HK-2 (cell line): ENCODE data around the gene ANKRD23.

Source experiments
- DNase-seq: peaks from one replicate; pipeline ENCODE4 v3.0.0-alpha.2; 2018; ENCODE audit not compliant: unreplicated experiment

ANKRD23 gene

DNA sequence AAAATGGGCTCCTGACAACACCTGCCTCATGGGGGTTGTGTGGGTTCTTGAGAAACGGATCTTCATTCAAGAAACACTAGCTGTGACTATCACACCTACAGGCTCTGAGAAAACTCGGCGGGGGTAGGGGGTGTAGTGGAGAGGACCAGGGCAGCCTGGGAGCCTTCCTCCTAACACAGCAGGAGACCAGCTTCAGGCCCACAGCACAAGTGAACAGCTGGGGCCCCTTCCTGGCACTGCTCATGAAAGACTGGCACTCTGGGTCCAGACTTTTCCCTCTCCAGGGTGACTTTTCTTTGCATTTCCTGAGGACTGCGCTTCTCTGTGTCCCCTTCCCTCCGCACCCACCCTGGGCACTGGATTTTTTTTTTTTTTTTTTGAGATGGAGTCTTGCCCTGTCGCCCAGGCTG, 33.2 kb upstream of the ANKRD23 start:
- DNase-seq = no peak

DNA sequence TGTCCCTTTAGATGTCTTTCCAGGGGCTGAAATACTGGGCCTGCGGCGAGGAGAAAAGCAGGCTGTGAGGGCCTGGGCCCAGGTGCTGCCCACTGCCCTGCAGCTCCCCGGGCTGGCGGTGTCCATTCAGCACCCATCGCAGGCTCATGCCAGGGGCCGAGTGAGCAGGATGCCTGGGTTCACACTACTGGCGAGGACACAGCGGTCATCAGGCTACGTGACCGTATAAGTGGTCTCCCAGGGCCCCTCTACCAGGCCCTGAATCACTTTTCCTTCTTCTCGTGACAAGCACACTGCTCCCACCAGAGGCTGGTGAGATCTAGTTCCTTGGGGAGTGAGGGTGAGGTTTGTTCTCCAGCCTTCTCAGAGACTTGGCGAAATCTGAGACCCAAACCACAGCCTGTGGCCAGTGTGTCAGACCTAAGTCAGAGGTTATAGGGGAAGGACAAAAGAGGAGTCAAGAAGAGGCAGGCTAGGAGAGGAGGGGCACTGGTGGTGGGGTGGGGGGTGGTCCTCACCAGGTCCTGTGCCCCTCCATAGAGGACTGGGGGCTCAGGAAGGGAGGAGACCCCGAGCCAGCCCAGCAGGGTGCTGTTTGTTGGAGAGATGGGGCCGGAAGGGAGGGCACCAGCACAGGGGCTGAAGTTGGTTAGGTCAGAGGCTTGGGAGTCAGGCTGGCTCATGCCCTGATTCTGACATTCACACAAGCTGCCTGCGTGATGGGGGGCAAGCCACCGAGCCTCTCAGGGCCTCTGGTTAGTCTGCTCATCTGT, 32.6 kb upstream of the ANKRD23 start:
- no peak for DNase-seq

DNA sequence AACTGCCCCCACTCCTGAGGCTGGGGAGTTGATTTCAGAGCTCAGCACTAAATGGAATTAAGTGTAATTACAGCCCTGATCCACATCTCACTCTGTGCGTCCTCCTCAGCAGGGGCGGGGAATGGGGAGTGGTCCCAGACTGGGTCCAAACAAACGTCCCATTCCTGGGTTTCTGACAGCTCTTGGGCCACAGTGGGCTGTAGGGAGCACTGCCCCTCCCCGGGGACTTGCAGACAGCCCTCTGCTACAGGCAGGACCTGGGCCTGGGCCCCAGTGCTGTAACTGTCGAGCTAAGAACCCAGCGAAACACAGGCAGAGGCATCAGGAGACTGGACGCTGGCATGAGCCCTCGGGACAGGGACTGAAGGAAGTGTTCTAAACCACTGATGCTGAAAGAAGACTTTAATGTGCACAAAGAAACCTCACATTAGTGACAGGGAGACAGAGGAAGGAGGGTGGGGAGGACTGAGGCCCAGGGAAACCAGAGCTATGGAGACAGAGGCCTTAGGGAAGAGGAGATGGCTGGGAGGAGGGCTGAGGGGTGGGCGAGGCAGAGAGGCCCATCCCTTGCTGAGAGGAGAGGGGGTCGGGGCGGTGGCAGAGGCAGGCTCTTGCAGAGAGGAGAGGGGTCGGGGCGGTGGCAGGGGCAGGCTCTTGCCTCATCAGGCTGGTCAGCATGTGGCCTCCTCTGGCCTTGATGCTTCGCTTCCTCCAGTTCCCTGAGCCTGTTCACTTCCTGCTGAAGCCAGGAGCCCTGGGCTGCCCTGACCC, 31.9 kb upstream of the ANKRD23 start:
- DNase-seq = no peak

DNA sequence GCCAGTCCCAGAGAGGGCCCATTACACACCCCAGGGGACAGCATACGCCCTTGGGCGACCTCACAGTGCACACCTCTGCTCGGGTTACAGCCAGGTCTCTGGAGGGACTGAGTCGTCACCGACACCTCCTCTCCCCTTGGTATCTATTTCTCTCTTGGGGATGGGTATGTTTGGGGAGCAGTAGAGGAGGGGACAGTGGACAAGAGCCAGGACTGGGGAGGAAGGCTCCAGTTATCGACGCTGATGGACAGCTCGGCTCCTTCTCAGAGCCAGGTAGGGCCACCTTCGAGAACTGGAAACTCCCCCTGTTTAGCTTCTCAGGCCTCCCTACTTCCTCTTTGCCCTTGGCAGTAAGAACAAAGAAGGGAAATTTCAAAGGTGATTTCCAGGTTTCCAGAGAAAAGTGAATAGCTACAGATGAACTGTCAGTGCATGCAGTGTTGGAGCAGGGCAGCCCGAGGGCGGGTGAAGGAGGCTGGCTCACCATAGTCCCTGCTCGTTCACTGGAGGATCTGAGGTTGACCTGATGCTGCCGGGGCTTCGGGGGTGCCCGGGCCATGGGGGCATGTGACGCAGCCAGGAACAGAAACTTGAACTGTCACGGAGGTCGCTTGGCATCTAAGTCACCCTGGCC, 30.5 kb upstream of the ANKRD23 start:
- no peak for DNase-seq

DNA sequence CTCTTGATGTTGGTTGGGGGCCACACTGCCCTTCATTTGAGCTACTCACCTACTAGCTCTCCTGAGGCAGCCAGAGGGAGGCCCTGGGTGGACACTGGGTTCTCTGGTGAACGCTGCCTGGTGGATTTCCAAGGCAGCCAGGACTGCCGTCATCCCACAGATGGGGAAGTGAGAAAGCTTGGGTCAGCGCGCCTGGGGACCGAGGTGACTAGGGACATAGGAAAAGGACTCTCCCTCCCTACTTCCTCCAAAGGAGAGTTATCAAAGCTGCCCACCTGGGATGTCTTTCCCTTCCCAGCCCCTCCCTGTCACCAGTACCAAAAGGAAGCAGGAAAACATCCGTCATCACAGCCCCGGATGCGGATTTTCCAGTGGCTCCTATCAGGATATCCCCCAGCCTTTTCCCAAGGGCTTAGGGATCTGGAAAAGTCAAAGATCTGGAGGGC, 29.9 kb upstream of the ANKRD23 start:
- no peak for DNase-seq

DNA sequence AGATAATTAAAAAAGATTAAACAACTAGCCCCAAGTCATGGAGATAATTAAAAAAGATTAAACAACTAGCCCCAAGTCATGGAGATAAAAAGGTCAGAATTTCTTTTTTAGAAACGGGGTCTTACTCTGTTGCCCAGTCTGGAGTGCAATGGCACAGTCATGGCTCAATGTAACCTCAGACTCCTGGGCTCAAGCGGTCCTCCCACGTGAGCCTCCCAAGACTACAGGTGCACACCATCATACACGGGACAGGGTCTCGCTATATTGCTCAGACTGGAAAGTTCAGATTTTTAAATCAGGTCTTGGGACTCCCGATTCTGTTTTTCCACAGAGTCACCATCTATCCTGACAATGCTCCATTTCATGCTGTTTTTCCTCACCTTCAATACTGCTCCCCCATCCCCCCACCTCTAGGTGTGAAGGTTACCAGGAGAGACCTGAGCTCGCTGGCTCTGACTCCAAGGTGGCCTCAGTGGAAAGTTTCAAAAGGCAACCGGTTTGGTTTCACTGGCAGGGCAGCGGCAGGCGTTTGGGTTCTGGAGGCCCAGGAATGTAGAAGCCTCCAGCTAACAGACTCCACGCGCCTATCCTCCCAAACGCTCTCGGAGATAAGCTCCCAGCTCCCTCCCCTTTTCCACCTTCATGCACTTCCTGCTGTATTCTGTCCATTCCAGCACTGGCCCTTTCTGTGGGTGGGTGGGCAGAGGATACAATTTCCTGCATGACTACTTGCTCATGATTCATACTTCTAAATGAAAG, 28.9 kb upstream of the ANKRD23 start:
- no peak for DNase-seq

DNA sequence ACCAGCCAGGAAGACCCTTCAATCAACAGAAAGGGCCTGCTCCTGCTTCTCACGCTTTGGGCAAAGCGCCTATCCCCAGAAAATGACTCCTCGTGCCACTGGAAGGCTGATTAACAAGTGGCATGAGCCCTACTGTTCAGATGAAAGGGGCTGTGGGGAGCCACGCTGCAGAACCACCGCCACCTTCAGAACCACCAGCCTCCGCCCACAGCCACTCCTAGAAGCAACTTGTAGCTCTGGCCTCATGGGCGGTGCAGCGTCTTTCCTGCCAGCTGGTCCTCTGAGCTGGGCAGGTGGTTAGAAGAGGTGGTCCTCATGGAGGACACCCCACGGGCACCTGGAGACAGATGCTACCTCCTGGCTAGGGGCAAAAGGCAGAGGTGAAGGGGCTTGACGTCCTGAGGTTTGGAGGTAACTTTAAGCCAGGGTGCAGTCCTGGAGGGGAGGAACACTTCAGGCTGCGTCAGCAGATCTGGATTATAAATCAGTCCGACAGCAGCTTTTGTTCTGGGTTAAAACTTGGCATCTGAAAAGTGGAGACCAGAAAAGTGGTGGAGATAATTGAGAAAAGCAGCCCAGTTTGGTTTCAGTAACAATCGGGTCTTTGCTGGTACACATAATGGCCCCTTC, 26.9 kb upstream of the ANKRD23 start:
- no peak for DNase-seq

DNA sequence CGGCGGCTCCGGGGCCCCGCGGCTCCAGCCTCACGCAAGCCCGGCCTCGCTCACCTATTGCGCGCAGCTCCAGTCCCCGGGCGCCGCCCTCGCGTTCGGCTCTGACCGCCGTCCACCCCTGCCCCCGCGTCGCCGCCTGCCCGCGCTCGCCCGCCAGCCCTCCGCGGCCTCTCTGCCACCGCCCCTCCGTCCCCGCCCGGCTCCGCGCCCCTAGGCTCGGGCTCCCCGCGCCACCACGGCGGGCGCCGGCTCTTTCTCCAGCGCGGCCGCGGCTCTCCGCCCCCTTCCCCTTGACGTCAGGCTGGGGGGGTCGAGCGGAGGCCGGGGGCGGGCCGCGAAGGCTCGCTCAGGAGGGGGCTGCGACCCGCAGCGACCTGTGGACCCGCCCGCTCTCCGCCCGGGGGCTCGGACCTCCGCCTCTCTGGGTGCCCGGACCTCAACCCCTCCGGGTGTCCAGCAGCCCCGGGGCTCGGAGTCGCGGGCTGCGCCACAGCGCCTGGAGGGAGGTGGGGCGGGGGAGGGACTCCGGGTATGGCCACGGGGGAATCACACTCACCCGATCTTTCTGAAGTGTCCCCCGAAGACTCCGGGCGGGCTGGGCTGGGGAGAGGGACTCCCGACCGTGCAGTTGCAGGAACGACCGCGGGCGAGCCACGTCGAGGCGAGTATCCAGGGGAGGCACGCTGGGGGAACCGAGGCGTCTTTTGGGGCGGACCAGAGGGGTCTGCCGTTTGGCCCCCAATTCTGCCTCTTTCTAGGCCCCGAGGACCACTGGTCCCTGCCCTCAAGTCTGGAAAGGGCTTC, 26.2 kb upstream of the ANKRD23 start, which contains the start of gene SEMA4C:
Gene SEMA4C (minus strand): TSS at position 259 of the 804 bp plus-strand sequence. CDS start 2,194 bp downstream, outside the sequence.
- peak; percentile 51 for DNase-seq

DNA sequence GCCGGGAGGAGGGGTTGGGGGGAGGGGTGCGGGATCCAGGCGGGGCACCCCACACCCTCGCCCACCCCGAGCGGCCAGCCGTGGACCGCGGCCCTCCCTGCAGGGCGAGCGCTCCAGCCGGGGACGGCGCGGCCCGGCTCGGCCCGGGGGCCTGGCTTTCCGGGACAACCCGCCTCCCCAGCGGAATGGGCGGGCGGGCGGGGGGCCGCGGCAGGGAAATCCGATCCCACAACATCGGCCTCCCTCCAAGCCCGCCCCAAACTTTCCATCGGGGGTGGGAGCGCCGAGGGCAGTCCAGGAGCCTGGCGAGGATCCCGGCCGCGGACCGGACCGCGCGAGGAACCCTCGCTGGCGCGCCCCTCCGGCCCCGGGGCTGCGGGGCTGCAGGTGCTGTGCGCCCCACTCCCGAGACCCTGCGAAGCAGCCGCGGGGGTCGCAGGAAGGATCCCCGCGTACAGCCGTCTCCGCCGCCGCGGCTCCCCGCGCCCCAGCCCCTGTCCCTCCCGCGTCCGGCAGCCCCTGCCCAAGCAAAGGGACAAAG, 25.5 kb upstream of the ANKRD23 start:
- DNase-seq = peak; percentile 72

DNA sequence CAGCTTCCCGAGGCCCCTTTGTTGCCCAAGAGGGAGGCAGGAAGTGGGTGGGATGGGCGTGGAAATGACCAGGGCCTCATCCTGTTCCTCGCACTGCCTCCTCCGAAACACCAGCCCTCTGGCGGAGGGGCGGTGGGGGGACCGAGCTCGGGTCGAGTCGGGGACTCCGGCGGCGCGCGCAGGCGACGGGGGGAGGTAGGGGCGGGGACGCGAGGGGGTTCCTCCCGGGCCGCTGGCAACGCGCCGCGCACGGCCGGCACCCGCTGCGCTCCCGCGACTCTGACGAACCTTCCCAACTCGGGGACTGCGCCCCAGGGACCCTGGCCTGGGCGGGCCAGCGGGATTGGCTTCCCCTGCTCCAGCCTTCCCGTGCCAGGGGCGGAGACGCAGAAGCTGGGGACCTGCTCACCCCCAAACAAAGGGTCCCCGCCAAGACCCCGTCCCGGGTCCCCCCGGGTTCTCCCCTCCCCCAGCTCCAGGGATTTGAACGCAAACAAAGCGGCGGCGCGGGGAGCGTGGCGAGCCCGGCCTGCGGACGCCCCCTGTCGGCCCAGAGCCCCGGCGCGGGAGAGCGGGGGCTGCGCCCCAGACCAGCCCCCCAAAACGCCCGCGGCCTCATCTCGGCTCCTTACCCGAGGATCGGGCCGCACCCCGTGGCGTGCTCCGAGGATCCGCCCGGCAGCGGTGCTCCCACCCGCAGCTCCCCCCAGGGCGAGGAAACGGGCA, 24.9 kb upstream of the ANKRD23 start:
- DNase-seq = peak; percentile 89

DNA sequence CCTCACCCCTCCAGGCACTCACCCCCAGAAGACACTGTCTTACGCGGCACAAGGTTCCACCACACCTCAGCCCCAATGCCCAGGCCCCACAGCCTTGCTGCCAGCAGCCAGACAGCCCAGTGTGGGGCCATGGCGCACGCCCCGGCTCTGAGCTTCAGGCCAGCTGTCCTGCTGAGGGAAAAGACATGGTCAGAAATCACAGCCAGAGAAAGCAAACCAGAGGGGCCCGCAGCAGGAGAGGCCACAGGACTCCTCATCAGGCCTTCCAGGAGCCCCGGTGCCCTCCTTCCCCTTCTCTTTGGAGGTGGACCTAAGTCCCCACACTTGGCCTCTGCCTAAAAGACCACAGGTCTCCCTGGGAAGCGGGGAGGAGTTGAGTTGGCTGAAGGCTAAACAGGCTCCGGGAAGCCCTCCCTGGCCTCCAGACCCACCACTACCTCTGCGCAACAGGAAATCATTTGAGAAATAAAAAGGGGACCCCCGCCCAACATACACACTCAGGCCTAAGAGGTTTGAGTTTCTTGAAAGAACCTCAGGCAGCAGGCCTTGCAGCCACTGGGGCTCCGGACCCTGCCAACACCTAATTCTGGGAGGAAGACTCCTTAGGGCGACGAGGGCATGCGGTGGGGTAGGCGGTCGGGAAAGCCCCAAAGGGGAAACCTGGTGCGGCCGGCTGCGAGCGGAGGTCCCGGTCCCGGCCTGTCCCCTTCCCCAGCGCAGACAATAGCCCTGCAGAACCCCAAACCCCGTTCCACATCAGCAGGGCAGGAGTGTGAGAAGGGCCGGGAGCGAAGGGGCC, 24.1 kb upstream of the ANKRD23 start:
- DNase-seq = no peak

DNA sequence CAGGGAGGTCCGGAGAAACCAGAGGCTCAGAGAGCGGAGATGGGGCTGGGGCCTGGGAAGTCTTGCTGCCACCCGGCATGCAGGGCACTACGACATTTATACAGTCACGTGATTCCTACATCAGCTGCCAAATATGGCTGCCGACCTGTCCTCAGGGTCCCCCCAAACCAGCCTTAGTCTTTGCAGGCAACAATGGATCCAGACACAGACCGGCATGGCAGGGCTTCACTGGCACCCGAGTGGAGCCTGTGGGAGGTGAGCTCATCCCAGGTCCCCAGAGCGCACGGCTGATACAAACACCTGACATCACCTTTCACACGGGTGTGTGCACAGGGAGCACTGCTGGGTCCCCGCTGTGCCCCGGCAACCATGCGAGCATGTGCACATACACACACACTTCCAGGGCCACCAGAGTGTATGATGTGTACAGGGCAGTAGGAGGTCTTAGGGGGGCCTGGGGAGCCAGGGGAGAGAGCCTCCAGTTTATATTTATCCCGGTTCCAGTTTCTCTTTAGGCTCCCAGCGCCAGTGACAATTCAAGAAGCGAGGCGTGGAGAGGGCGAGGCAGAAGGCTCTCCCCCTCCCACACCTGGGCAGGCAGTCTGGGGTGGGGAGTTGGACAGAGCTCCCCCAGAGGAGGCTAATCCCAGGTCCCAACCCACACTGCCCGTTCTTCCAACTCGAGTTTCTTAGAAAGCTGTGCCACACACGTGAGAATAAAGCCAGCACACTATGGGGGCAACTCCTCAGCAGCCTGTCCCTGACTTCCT, 23.4 kb upstream of the ANKRD23 start:
- no peak for DNase-seq

DNA sequence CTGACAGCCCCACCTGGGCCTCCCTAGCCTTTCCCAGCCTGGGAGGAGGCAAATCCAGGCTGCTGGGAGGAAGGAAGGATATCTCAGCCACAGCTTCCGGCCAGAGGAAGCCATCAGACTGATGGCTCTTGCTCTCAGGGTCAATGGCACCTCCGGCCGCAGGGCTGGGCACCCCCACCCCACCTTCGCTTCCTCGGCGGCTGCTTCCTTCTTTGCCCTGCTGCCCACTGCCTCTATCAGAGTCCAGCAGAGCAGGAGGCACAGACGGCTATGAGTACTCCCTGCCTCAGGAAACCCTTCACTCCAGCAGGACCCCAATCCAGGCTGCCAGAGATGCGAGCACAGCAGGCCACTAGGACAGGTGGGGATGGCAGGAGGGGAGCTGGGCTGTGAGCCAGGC, 22.8 kb upstream of the ANKRD23 start:
- no peak for DNase-seq

DNA sequence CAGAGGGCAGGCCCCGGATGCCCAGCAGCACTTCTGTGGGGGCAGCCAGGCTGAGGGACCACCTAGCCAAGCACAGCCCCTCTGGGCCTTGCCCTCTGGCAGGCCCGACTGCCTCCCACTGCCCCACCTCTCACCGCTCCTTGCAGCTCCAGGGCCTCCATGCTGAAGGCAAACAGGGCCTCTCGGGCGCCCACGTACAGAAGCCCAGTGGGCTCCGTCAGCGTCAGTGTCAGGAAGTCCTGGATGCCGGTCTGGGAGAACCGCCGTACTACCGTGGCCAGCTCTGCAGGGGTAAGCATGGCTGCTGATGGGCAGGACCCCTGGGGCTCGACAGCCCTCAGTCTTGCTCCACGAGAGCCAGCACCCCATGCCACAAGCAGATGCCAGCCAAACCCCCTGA, 22.3 kb upstream of the ANKRD23 start:
- DNase-seq = no peak

DNA sequence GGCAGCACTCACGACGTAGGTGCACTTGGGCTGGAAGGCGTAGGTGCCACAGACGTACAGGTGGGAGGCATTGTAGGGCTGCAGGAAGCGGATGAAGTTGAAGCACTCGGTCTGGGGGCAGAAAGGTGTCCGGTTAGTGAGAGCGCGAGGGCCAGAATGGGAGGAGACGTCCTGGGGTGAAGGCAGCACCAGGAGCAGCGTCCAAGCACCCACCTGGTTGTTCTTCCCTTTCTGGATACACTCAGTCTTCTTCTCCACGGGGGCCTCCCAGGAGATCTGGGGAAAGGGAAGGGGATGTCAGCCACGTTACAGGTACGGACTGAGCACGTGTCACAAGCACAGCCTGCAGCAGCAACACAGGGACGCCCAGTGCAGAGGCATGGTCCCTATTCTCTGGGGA, 21.8 kb upstream of the ANKRD23 start:
- no peak for DNase-seq

DNA sequence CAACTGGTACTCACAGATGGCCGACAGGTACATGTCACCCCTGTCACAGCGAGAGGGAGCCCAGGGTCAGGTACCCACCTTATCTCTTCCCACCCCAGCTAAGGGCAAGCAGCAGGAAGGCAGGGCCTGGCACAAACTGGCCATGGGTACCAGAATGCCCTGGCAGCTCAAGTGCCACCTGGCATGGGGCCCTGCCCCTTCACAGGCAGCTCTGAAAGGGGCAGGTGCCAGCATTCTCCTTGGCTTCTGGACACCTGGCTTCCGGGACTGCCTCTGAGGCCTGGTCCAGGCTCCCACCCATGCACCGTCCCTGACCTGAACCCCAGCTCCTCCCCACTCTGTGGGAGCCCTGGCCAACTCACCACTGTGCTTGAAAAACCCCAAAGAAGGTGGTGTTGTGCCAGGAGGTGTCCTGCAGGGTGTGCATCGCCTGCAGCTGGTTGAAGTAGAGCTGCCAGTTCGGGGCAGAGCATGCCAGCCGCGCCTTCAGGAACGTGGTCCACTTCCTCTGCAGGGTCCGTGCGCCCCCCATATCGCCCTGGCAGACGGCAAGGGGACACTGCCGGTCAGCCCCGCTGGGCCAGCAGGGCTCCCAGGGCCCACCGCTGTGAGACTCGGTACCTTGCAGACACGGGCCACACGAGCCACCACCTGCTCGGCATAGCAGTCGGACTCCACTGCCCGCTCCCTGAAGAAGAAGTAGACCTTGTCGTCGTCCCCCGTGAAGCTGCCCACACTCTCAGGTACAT, 20.7 kb upstream of the ANKRD23 start:
- DNase-seq = no peak
